ENCODE results near the gene ZNF785. TPM values are rescaled to one million over a fixed set of nuclear protein-coding genes. Genes with fewer than 3 reads are reported as not detected.

The ZNF785 gene
- total and polyA plus RNA-seq, 2 of the 13 experiments (the other 11 are each of a cell fraction or from before 2014, with no cell fraction given): 0.01 TPM; not detected in 1

GRCh38 chr16:30558789-30559377 is 26.6 kb downstream of the ZNF785 start (continued):
- TF ChIP-seq ZNF18 (CRISPR knock-in tag; IDR thresholded peaks at IDR 0.05; ENCODE audit: insufficient replicate concordance): no peak
- TF ChIP-seq KDM1A (CRISPR knock-in tag; IDR thresholded peaks at IDR 0.05): peak; percentile 68; the same call in 1 of the 2 replicates
- TF ChIP-seq RBM39 (IDR thresholded peaks at IDR 0.05; ENCODE audit: low read depth, low read length, poor library complexity, severe bottlenecking): no peak
- no peak for TF ChIP-seq MNT (IDR thresholded peaks at IDR 0.05)
- no peak for TF ChIP-seq MLXIP (CRISPR knock-in tag; IDR thresholded peaks at IDR 0.05; ENCODE audit: borderline replicate concordance)
- TF ChIP-seq KAT8 (CRISPR knock-in tag; IDR thresholded peaks at IDR 0.05): no peak
- peak; percentile 58 for TF ChIP-seq PRPF4 (IDR thresholded peaks at IDR 0.05; ENCODE audit: low read depth, low read length, poor library complexity, severe bottlenecking)
- no peak for TF ChIP-seq HNRNPUL1 (IDR thresholded peaks at IDR 0.05; ENCODE audit: low read depth, low read length)
- no peak for TF ChIP-seq ZNF607 (CRISPR knock-in tag; IDR thresholded peaks at IDR 0.05; ENCODE audit: borderline replicate concordance)
- TF ChIP-seq ATF1 (CRISPR knock-in tag; IDR thresholded peaks at IDR 0.05): no peak
- peak; percentile 96 for TF ChIP-seq ZMYM2 (CRISPR knock-in tag; IDR thresholded peaks at IDR 0.05)
- TF ChIP-seq PAXIP1 (CRISPR knock-in tag; conservative IDR thresholded peaks at IDR 0.05): no peak
